Mucosa of gallbladder (tissue), 1 donor: ENCODE measurements around the gene MR1. TPM values are rescaled to one million over a fixed set of nuclear protein-coding genes. Genes with fewer than 3 reads are reported as not detected.
"Not testable (repeated sequence)": the region's sequence is repeated elsewhere in the genome, so short reads cannot be mapped to it uniquely, and the experiment has no call there.

ENCODE experiments used
- DNase-seq: peaks from one replicate; pipeline ENCODE4 v3.0.0-alpha.2; 2020; ENCODE audit warnings: low spot score
- total RNA-seq: library from RNA; stranded (reverse); gene quantifications from one replicate; pipeline ENCODE4 v1.2.1, GENCODE V29; 2021
- donor health status: DM: no; HTN: no; CAD: no.

MR1 gene
- total RNA-seq, 1 donor from 2014 or later = 26.9 TPM

- no peak for DNase-seq
Measured at GRCh38 chr1:181028615-181029014, 5.2 kb upstream of the MR1 start.

- no peak for DNase-seq
Measured at GRCh38 chr1:181032535-181032934, 1.2 kb upstream of the MR1 start.

- peak; percentile 44 for DNase-seq
Measured at GRCh38 chr1:181033128-181033798, 520 bp upstream of the MR1 start.

- DNase-seq = not testable (repeated sequence)
Measured at GRCh38 chr1:181035210-181035609, 1.4 kb downstream of the MR1 start.

- DNase-seq = no peak
Measured at GRCh38 chr1:181036107-181036836, 2.5 kb downstream of the MR1 start.

GRCh38 chr1:181037386-181037785 is 3.6 kb downstream of the MR1 start:
- DNase-seq = no peak

- peak; percentile 31 for DNase-seq
Measured at GRCh38 chr1:181038399-181038873, 4.7 kb downstream of the MR1 start.

- no peak for DNase-seq
Measured at GRCh38 chr1:181040284-181040865, 6.6 kb downstream of the MR1 start.

- DNase-seq = no peak
Measured at GRCh38 chr1:181043025-181043888, 9.5 kb downstream of the MR1 start.

GRCh38 chr1:181044449-181044966 is 10.7 kb downstream of the MR1 start:
- no peak for DNase-seq

- DNase-seq = not testable (repeated sequence)
Measured at GRCh38 chr1:181045946-181046345, 12.2 kb downstream of the MR1 start.

- DNase-seq = no peak
Measured at GRCh38 chr1:181049378-181049777, 15.6 kb downstream of the MR1 start.

- DNase-seq = no peak
Measured at GRCh38 chr1:181050922-181051321, 17.1 kb downstream of the MR1 start.

- DNase-seq = no peak
Measured at GRCh38 chr1:181056560-181056959, 22.8 kb downstream of the MR1 start.

- DNase-seq = no peak
Measured at GRCh38 chr1:181057079-181057478, 23.3 kb downstream of the MR1 start.

- no peak for DNase-seq
Measured at GRCh38 chr1:181059435-181059834, 25.7 kb downstream of the MR1 start.

GRCh38 chr1:181060066-181060465 is 26.3 kb downstream of the MR1 start:
- no peak for DNase-seq

GRCh38 chr1:181060947-181061346 is 27.2 kb downstream of the MR1 start:
- not testable (repeated sequence) for DNase-seq

GRCh38 chr1:181061487-181061886 is 27.7 kb downstream of the MR1 start:
- no peak for DNase-seq

- peak; percentile 10 for DNase-seq
Measured at GRCh38 chr1:181061891-181062835, 28.4 kb downstream of the MR1 start.
